ENCODE measurements around the gene PFKP.

GRCh38 chr10:3122034-3122433 is 54.7 kb downstream of the PFKP start:
- TF ChIP-seq POLR2AphosphoS5 (IDR thresholded peaks at IDR 0.05; ENCODE audit: low read depth, low read length) = no peak
- no peak for TF ChIP-seq POLR2A (IDR thresholded peaks at IDR 0.05; ENCODE audit: low read depth, low read length)
- TF ChIP-seq TAF1 (IDR thresholded peaks at IDR 0.05; ENCODE audit: low read depth, low read length) = no peak
- TF ChIP-seq SPI1 (IDR thresholded peaks at IDR 0.05; ENCODE audit: low read depth, low read length) = no peak
- TF ChIP-seq POU2F2 (IDR thresholded peaks at IDR 0.05; ENCODE audit: low read depth, low read length) = no peak
- no peak for TF ChIP-seq PAX5 (IDR thresholded peaks at IDR 0.05; ENCODE audit: insufficient read depth, low read length, severe bottlenecking)

Measured in GM12891 (cell line).